ENCODE measurements around the gene CAMK4. TPM values are rescaled to one million over a fixed set of nuclear protein-coding genes. Genes with fewer than 3 reads are reported as not detected.
"Not testable (repeated sequence)": the region's sequence is repeated elsewhere in the genome, so short reads cannot be mapped to it uniquely, and the experiment has no call there.

Gene CAMK4
- total RNA-seq, 1 experiment from 2014 or later: 10.2 TPM

GRCh38 chr5:111410067-111410466 is 185.9 kb downstream of the CAMK4 start:
- CTCF ChIA-PET; H4K20me1 ChIP-seq (ENCODE audit: insufficient read depth); ATAC-seq; H3K36me3 ChIP-seq (ENCODE audit: control insufficient read depth in 1 of 2, insufficient read depth in 2 of 2, low read length in 2 of 2); H3K27me3 ChIP-seq (ENCODE audit: insufficient read depth, low read length); H3K9me3 ChIP-seq (ENCODE audit: control insufficient read depth in 1 of 2, insufficient read depth in 1 of 2, low read depth in 1 of 2, low read length in 2 of 2); H3K27ac ChIP-seq (ENCODE audit: low read depth, low read length); H2AFZ ChIP-seq (ENCODE audit: low read depth, low read length, poor library complexity, severe bottlenecking); H3K4me2 ChIP-seq (ENCODE audit: low read length); H3K4me3 ChIP-seq (replicated peaks in 1 of 2; ENCODE audit: low read depth in 1 of 2, low read length in 2 of 2); intact Hi-C loops (cut with micrococcal nuclease); RAD21 ChIA-PET (ENCODE audit: low non-redundant PET in 1 of 2, low total read pairs in 2 of 2, uncharacterized antibody in 2 of 2, unreplicated experiment in 2 of 2); BruUV-seq (replicated peaks); H3K4me1 ChIP-seq (ENCODE audit: control insufficient read depth in 1 of 2, insufficient read depth in 2 of 2, low read length in 2 of 2); H3K9me2 ChIP-seq (ENCODE audit: insufficient read depth); DNase-seq (ENCODE audit: low read depth, low spot score); H3K79me2 ChIP-seq (ENCODE audit: insufficient read depth, low read length); POLR2A ChIA-PET; H3K9ac ChIP-seq (ENCODE audit: low read length): not testable (repeated sequence)

- DNase-seq (ENCODE audit: low read depth, low spot score) (no peak), ATAC-seq (no peak)
- H3K9ac ChIP-seq (ENCODE audit: low read length): no peak overlapping the region
- no peaks in the 10 kb centered on the region for H4K20me1 ChIP-seq (ENCODE audit: insufficient read depth)
- H3K27me3 ChIP-seq (ENCODE audit: insufficient read depth, low read length): no peaks in the 10 kb centered on the region
- no peaks in the 10 kb centered on the region for H3K9me2 ChIP-seq (ENCODE audit: insufficient read depth)
- no peaks in the 10 kb centered on the region for H3K79me2 ChIP-seq (ENCODE audit: insufficient read depth, low read length)
- no peaks in the 10 kb centered on the region for H3K36me3 ChIP-seq (ENCODE audit: control insufficient read depth in 1 of 2, insufficient read depth in 2 of 2, low read length in 2 of 2)
- ChIA-PET RAD21 (ENCODE audit: low non-redundant PET in 1 of 2, low total read pairs in 2 of 2, uncharacterized antibody in 2 of 2, unreplicated experiment in 2 of 2) (no interaction called here), POLR2A (no interaction called here), CTCF (no interaction called here)
- intact Hi-C loops (cut with micrococcal nuclease): no loop called here
- H2AFZ ChIP-seq (ENCODE audit: low read depth, low read length, poor library complexity, severe bottlenecking): no peak overlapping the region
- H3K27ac ChIP-seq (ENCODE audit: low read depth, low read length): no peak overlapping the region
- no peak overlapping the region for H3K4me3 ChIP-seq (replicated peaks in 1 of 2; ENCODE audit: low read depth in 1 of 2, low read length in 2 of 2)
- H3K4me2 ChIP-seq (ENCODE audit: low read length): no peak overlapping the region
- no TSS peak for BruUV-seq (replicated peaks)
- TF ChIP-seq JUND (IDR thresholded peaks at IDR 0.05) (no peak), CTCF (IDR thresholded peaks at IDR 0.05 in 2 of 3, conservative IDR thresholded peaks at IDR 0.05 in 1 of 3; ENCODE audit: borderline replicate concordance in 1 of 3, insufficient read depth in 1 of 3, low read depth in 2 of 3, low read length in 2 of 3) (no peak), ZBTB33 (IDR thresholded peaks at IDR 0.05; ENCODE audit: extremely low read depth, insufficient replicate concordance, low read length) (no peak), ZFX (IDR thresholded peaks at IDR 0.05) (no peak), MAX (IDR thresholded peaks at IDR 0.05) (no peak), POLR2AphosphoS5 (IDR thresholded peaks at IDR 0.05; ENCODE audit: low read depth, low read length) (no peak), CBX3 (IDR thresholded peaks at IDR 0.05; ENCODE audit: low read depth) (no peak), EZH2 (IDR thresholded peaks at IDR 0.05) (no peak), RAD21 (IDR thresholded peaks at IDR 0.05; ENCODE audit: low read depth) (no peak), SRF (IDR thresholded peaks at IDR 0.05; ENCODE audit: low read depth) (no peak), EGR1 (IDR thresholded peaks at IDR 0.05; ENCODE audit: low read depth) (no peak), TCF7L2 (IDR thresholded peaks at IDR 0.05; ENCODE audit: borderline replicate concordance, extremely low read depth, insufficient read depth, insufficient read length) (no peak), YY1 (IDR thresholded peaks at IDR 0.05; ENCODE audit: extremely low read depth, insufficient replicate concordance, low read depth, low read length) (no peak), SP1 (IDR thresholded peaks at IDR 0.05; ENCODE audit: low read depth) (no peak), EZH2phosphoT487 (IDR thresholded peaks at IDR 0.05; ENCODE audit: borderline replicate concordance) (no peak), SIN3A (IDR thresholded peaks at IDR 0.05; ENCODE audit: low read depth) (no peak), FOSL1 (IDR thresholded peaks at IDR 0.05; ENCODE audit: low read depth) (no peak), ATF3 (IDR thresholded peaks at IDR 0.05) (no peak)
- no peaks in the 10 kb centered on the region for H3K9me3 ChIP-seq (ENCODE audit: control insufficient read depth in 1 of 2, insufficient read depth in 1 of 2, low read depth in 1 of 2, low read length in 2 of 2)
- H3K4me1 ChIP-seq (ENCODE audit: control insufficient read depth in 1 of 2, insufficient read depth in 2 of 2, low read length in 2 of 2): no peaks in the 10 kb centered on the region
Observed at GRCh38 chr5:111411301-111411700, 187.1 kb downstream of the CAMK4 start.

Measured in HCT116 (cell line).